B cell (primary cell): ENCODE measurements around the gene LSM4. TPM values are rescaled to one million over a fixed set of nuclear protein-coding genes. Genes with fewer than 3 reads are reported as not detected.

Experiments
- ATAC-seq: fragments of 200-7000 bp; cut with Tn5 transposase; one replicate; pipeline ENCODE4 v1.10.0; 2021; ENCODE audit warnings: low read depth, mild to moderate bottlenecking, moderate number of reproducible peaks, moderate library complexity
- CTCF ChIA-PET: fragments of 350-600 bp; sonication (Branson Sonifier 250); formaldehyde crosslinking; loops from one replicate; lab custom pipeline; 2021; ENCODE audit warnings: antibody characterized with exemption, inconsistent platforms; lab: Charles Lee
- POLR2A ChIA-PET: fragments of 350-600 bp; sonication (Branson Sonifier 250); formaldehyde crosslinking; loops from one replicate; lab custom pipeline; 2021; ENCODE audit warnings: antibody characterized with exemption; lab: Charles Lee
- DNase-seq: peaks from one replicate; pipeline ENCODE4 v3.0.0; 2013
- H2AFZ ChIP-seq: 2 replicates; pipeline ENCODE4 v1.6.1; 2012; ENCODE audit warnings: mild to moderate bottlenecking, low read depth, low read length; ENCODE audit not compliant: insufficient read depth, poor library complexity, severe bottlenecking
- H3K27ac ChIP-seq, 2 donors: 1 replicate in 1 of 2; 2 replicates in 1 of 2; pipeline ENCODE4 v1.5.1; 2012 to 2013; ENCODE audit warnings: low read length in 2 of 2, mild to moderate bottlenecking in 2 of 2, moderate library complexity in 1 of 2
- H3K27me3 ChIP-seq, 4 experiments: fragments of 200-600 bp in 1 of 4; sonication (generic) in 1 of 4; replicated peaks in 1 of 4; 1 replicate in 2 of 4; 2 replicates in 2 of 4; pipeline versions ENCODE4 v1.6.1 to v1.7.0; 2013 to 2016; ENCODE audit warnings: low read length in 3 of 4, mild to moderate bottlenecking in 2 of 4, mixed read lengths in 1 of 4, moderate library complexity in 1 of 4; ENCODE audit not compliant: insufficient read depth in 4 of 4, control insufficient read depth in 3 of 4; ENCODE audit errors: control extremely low read depth in 1 of 4
- H3K36me3 ChIP-seq, 2 experiments: replicated peaks in 1 of 2; 1 replicate in 1 of 2; 2 replicates in 1 of 2; pipeline versions ENCODE4 v1.6.1 to v1.7.1; 2013; ENCODE audit warnings: low read length in 1 of 2; ENCODE audit not compliant: insufficient read depth in 2 of 2, control insufficient read depth in 1 of 2; ENCODE audit errors: control extremely low read depth in 1 of 2, extremely low read depth in 1 of 2
- H3K4me1 ChIP-seq, 2 donors: fragments of 200-600 bp in 1 of 2; sonication (generic) in 1 of 2; 1 replicate in 1 of 2; 2 replicates in 1 of 2; pipeline versions ENCODE4 v1.5.1 to v1.6.1; 2013 to 2017; ENCODE audit warnings: low read length in 2 of 2; ENCODE audit not compliant: control insufficient read depth in 2 of 2, insufficient read depth in 2 of 2
- H3K4me2 ChIP-seq: replicated peaks from 2 replicates; pipeline ENCODE3; 2012; ENCODE audit warnings: mild to moderate bottlenecking, low read depth, low read length; ENCODE audit not compliant: poor library complexity, severe bottlenecking
- H3K4me3 ChIP-seq, 5 experiments: fragments of 200-600 bp in 1 of 5; sonication (generic) in 1 of 5; 1 replicate in 3 of 5; 2 replicates in 2 of 5; pipeline versions ENCODE4 v1.5.1 to v1.7.0; 2011 to 2016; ENCODE audit warnings: low read length in 4 of 5, mild to moderate bottlenecking in 4 of 5, low read depth in 2 of 5, control low read depth in 1 of 5, moderate library complexity in 1 of 5; ENCODE audit not compliant: insufficient read depth in 1 of 5; ENCODE audit errors: control extremely low read depth in 1 of 5, extremely low read depth in 1 of 5
- H3K79me2 ChIP-seq: fragments of 200-600 bp; sonication (generic); one replicate; pipeline ENCODE4 v1.6.0; 2016; ENCODE audit warnings: low read length; ENCODE audit not compliant: control insufficient read depth, insufficient read depth
- H3K9ac ChIP-seq: fragments of 200-600 bp; sonication (generic); 2 replicates; pipeline ENCODE4 v1.6.1; 2017; ENCODE audit warnings: mild to moderate bottlenecking, low read length, moderate library complexity
- H3K9me3 ChIP-seq, 3 donors: one replicate each; pipeline versions ENCODE4 v1.6.1 to v1.7.1; 2013; ENCODE audit warnings: low read length in 2 of 3; ENCODE audit not compliant: control insufficient read depth in 2 of 3, insufficient read depth in 1 of 3; ENCODE audit errors: control extremely low read depth in 1 of 3
- H4K20me1 ChIP-seq: 2 replicates; pipeline ENCODE4 v1.6.0; 2012; ENCODE audit warnings: mild to moderate bottlenecking, low read length; ENCODE audit not compliant: insufficient read depth, control insufficient read depth, poor library complexity, severe bottlenecking
- H3K27ac Mint-ChIP-seq: one replicate; pipeline ENCODE4 v1.8.0; 2021; ENCODE audit warnings: mixed read lengths
- H3K27me3 Mint-ChIP-seq: one replicate; pipeline ENCODE4 v1.8.0; 2021; ENCODE audit warnings: mixed read lengths
- H3K4me1 Mint-ChIP-seq: one replicate; pipeline ENCODE4 v1.8.0; 2021; ENCODE audit warnings: mixed read lengths
- H3K4me3 Mint-ChIP-seq: one replicate; pipeline ENCODE4 v1.8.0; 2021; ENCODE audit warnings: mixed read lengths
- H3K9me3 Mint-ChIP-seq: one replicate; pipeline ENCODE4 v1.8.0; 2022; ENCODE audit warnings: mixed read lengths; ENCODE audit not compliant: insufficient read depth
- CTCF ChIP-seq: fragments of 200-600 bp; IDR thresholded peaks from one replicate; pipeline ENCODE4 v1.8.0; 2022; ENCODE audit warnings: antibody characterized with exemption, mild to moderate bottlenecking
- EZH2 ChIP-seq: IDR thresholded peaks from 2 replicates; pipeline ENCODE4 v1.6.1; 2012; ENCODE audit warnings: borderline replicate concordance, low read depth, mild to moderate bottlenecking, moderate library complexity, low read length; ENCODE audit not compliant: insufficient read depth, poor library complexity, severe bottlenecking
- WGBS: methylation state at CpG from one replicate; pipeline ENCODE4 v1.1.5; 2013; ENCODE audit warnings: missing lambda C conversion rate; ENCODE audit not compliant: insufficient coverage; 5-methylcytosine and 5-hydroxymethylcytosine counted together
- intact Hi-C: fragments of 100-400 bp; cut with micrococcal nuclease; formaldehyde crosslinking; loops from one replicate; pipeline ENCODE4 v1.10.0; 2022
- polyA plus RNA-seq: library from polyadenylated mRNA; depleted of rRNA; stranded (reverse); fragments of >200 nt; gene quantifications from 2 replicates; pipeline ENCODE4 v1.2.3, GENCODE V29; 2012
- total RNA-seq, 2 donors: library from RNA; stranded (reverse); fragments of 120-200 nt in 1 of 2; gene quantifications; 1 replicate in 1 of 2; 2 replicates in 1 of 2; pipeline versions ENCODE4 v1.2.3 to v1.2.4, GENCODE V29; 2013 to 2022

LSM4 gene
- total and polyA plus RNA-seq, 2 donors (not counting 1 experiment from before 2014, with no cell fraction given) = 66.3 to 86.1 TPM

GRCh38 chr19:18281082-18282020 is 41.5 kb downstream of the LSM4 start, which contains the start of gene JUND:
Gene JUND, minus strand, starts transcription at chr19:18281622. Its CDS starts 138 bp downstream, at chr19:18281484.
- TF ChIP-seq EZH2 = no peak
- TF ChIP-seq CTCF = no peak
- peaks cover 46% of the 10 kb centered on the region for H3K79me2 ChIP-seq
- Mint-ChIP-seq H3K4me3 (peak within 1 kb of the TSS; percentile 97), H3K27me3 (no peaks in the 10 kb centered on the region), H3K9me3 (no peaks in the 10 kb centered on the region), H3K27ac (peak within 1 kb of the TSS; percentile 98), H3K4me1 (peaks cover 51% of the 10 kb centered on the region)
- H3K9ac ChIP-seq = peak within 1 kb of the TSS; percentile 100
- under 1% methylated on average over 136 of the region's 138 CpGs for WGBS
- H3K4me1 ChIP-seq = peaks cover 23 to 43% of the 10 kb centered on the region in 2 donors
- H3K27me3 ChIP-seq = no peaks in the 10 kb centered on the region
- peak within 1 kb of the TSS; percentile 36 for H2AFZ ChIP-seq
- DNase-seq = peak; percentile 100
- ATAC-seq = peak; percentile 63
- H4K20me1 ChIP-seq = peaks cover 47% of the 10 kb centered on the region
- ChIA-PET CTCF (interaction anchor here (1.1 to 6.8 kb wide), 10 partner anchors 10 to 129 kb away, joined by 3 to 259 read pairs (median 48); partner anchors contain the start of genes LSM4 and MPV17L2), POLR2A (interaction anchor here (0.6 to 7.2 kb wide), 21 partner anchors 9 to 281 kb away, joined by 3 to 318 read pairs (median 6); partner anchors contain the start of genes LSM4, MPV17L2 and RAB3A)
- H3K27ac ChIP-seq = peak within 1 kb of the TSS; percentile 99 to 100
- no peaks in the 10 kb centered on the region for H3K9me3 ChIP-seq
- H3K4me2 ChIP-seq = peak within 1 kb of the TSS; percentile 98
- H3K36me3 ChIP-seq = peaks cover 0 to 21% of the 10 kb centered on the region in 2 experiments
- intact Hi-C loops = loop anchor here (1.0 to 2.0 kb wide), 3 partner anchors 9 to 77 kb away; partner anchors contain the start of gene RAB3A
- H3K4me3 ChIP-seq = peak within 1 kb of the TSS; percentile 77 to 98 (median 94)
